ENCODE results near the gene INTS15. TPM values are rescaled to one million over a fixed set of nuclear protein-coding genes. Genes with fewer than 3 reads are reported as not detected.

The INTS15 gene
- total and polyA plus RNA-seq, 9 of the 15 experiments (the other 6 are each of a cell fraction or from before 2014, with no cell fraction given), result 0.52 to 28.9 (median 11.6) TPM

DNA sequence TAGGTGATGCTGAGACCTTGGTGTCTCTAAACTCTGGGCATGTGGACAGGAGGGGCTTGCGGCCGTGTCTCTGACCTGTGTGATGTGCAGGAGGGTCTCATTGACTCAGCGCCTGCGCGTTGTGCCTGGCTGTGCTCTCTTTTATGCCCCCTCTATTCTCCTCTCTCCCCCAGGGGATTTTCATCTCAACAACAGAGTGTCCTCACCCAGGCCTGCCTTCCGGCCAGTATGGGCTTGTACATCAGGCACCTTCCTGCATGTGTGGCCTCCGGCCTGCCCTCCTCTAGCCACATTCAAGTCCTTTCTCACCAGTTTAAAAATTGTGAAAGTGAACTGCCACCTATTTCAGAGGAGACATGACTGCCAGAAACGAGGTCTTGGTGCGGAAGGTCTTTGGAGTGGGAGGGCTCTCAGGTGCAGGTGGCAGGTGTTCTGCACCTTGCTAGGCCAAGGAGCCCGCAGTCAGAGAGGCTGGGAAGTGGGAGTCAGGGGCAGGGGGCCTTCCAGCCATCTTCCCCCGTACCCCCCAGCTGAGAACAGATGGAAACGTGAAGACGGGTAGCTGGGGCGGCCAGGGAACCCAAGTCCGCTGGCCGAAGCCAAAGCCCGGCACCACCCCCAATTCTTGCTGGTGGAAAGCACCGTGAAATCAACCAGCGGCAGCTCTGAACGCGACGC lies 531 bp upstream of the INTS15 start:
- WGBS (ENCODE audit: insufficient coverage, low coverage, missing lambda C conversion rate), result 71% methylated on average over 20 of the region's 22 CpGs
- in situ Hi-C loops (cut with MboI) (no loop called here), intact Hi-C loops (cut with micrococcal nuclease) (no loop called here)
- H3K4me1 ChIP-seq (replicated peaks in 1 of 2; ENCODE audit: control insufficient read depth in 2 of 2, insufficient read depth in 2 of 2, low read length in 2 of 2), result peaks cover 7 to 16% of the 10 kb centered on the region in 2 experiments
- 0 out of 3 replicates have a peak overlapping the region, but pooled peaks have one; percentile 13 for H3K27ac ChIP-seq (ENCODE audit: extremely low read depth, low read depth, low read length)
- peaks cover 5% of the 10 kb centered on the region for H3K9me1 ChIP-seq (ENCODE audit: control insufficient read depth, insufficient read depth, low read length)
- H3K4me2 ChIP-seq (ENCODE audit: insufficient read depth, low read length), result peak overlapping the region; percentile 96
- no TSS peak for BruUV-seq (replicated peaks)
- ChIA-PET POLR2A (interaction anchor here (0.5 to 2.7 kb wide), 8 partner anchors 11 to 212 kb away, joined by 3 to 19 read pairs (median 4); partner anchors contain the start of gene ZDHHC4), CTCF (ENCODE audit: low intra/inter-chr PET ratio) (interaction anchor here (0.7 kb wide), 1 partner anchor 49 kb away, joined by 3 read pairs; no protein-coding TSS in a partner anchor)
- H3K4me3 ChIP-seq, result peak overlapping the region; percentile 98; the same call in 1 of the 2 replicates
- no peaks in the 10 kb centered on the region for H4K20me1 ChIP-seq (replicated peaks; ENCODE audit: control insufficient read depth, insufficient read depth, low read length)
- no peak for DNase-seq (ENCODE audit: extremely low read depth in 1 of 4, low spot score in 3 of 4)
- H3K79me2 ChIP-seq (ENCODE audit: control insufficient read depth, insufficient read depth, low read length), result peaks cover 16% of the 10 kb centered on the region
- no peaks in the 10 kb centered on the region for H3K27me3 ChIP-seq (ENCODE audit: control insufficient read depth in 2 of 2, insufficient read depth in 2 of 2, low read length in 2 of 2)
- FAIRE-seq, result no peak
- peak overlapping the region in 1 of 2 experiments; percentile 70; a peak in 3 of 4 replicates for H3K9ac ChIP-seq (ENCODE audit: insufficient read depth in 1 of 2, low read depth in 2 of 2, low read length in 2 of 2)
- no peak for ATAC-seq
- peaks cover 64% of the 10 kb centered on the region for H3K36me3 ChIP-seq (ENCODE audit: control insufficient read depth, insufficient read depth, low read length)
- H3K9me3 ChIP-seq (replicated peaks; ENCODE audit: control insufficient read depth, insufficient read depth, low read depth, low read length), result no peaks in the 10 kb centered on the region
- peak overlapping the region; percentile 67; the same call in 1 of the 2 replicates for H2AFZ ChIP-seq (ENCODE audit: low read depth, low read length)
- TF ChIP-seq NCOA1 (IDR thresholded peaks at IDR 0.05; ENCODE audit: low read depth) (no peak), SNAPC5 (CRISPR knock-in tag; IDR thresholded peaks at IDR 0.05) (no peak), ZBTB33 (CRISPR knock-in tag; IDR thresholded peaks at IDR 0.05) (no peak), ARID1B (IDR thresholded peaks at IDR 0.05) (no peak), PHF21A (IDR thresholded peaks at IDR 0.05; ENCODE audit: borderline replicate concordance, low read depth) (no peak), NEUROD1 (IDR thresholded peaks at IDR 0.05; ENCODE audit: borderline replicate concordance, low read depth, low read length, partially characterized antibody) (no peak), RHOXF2B (CRISPR knock-in tag; conservative IDR thresholded peaks at IDR 0.05) (no peak), ZNF668 (CRISPR knock-in tag; IDR thresholded peaks at IDR 0.05) (no peak), SIN3B (IDR thresholded peaks at IDR 0.05; ENCODE audit: low read depth) (no peak)
- TF ChIP-seq, protein P1, sequence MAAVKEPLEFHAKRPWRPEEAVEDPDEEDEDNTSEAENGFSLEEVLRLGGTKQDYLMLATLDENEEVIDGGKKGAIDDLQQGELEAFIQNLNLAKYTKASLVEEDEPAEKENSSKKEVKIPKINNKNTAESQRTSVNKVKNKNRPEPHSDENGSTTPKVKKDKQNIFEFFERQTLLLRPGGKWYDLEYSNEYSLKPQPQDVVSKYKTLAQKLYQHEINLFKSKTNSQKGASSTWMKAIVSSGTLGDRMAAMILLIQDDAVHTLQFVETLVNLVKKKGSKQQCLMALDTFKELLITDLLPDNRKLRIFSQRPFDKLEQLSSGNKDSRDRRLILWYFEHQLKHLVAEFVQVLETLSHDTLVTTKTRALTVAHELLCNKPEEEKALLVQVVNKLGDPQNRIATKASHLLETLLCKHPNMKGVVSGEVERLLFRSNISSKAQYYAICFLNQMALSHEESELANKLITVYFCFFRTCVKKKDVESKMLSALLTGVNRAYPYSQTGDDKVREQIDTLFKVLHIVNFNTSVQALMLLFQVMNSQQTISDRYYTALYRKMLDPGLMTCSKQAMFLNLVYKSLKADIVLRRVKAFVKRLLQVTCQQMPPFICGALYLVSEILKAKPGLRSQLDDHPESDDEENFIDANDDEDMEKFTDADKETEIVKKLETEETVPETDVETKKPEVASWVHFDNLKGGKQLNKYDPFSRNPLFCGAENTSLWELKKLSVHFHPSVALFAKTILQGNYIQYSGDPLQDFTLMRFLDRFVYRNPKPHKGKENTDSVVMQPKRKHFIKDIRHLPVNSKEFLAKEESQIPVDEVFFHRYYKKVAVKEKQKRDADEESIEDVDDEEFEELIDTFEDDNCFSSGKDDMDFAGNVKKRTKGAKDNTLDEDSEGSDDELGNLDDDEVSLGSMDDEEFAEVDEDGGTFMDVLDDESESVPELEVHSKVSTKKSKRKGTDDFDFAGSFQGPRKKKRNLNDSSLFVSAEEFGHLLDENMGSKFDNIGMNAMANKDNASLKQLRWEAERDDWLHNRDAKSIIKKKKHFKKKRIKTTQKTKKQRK (IDR thresholded peaks at IDR 0.05; ENCODE audit: borderline replicate concordance, low read depth, low read length), result no peak
- TF ChIP-seq, protein P2, sequence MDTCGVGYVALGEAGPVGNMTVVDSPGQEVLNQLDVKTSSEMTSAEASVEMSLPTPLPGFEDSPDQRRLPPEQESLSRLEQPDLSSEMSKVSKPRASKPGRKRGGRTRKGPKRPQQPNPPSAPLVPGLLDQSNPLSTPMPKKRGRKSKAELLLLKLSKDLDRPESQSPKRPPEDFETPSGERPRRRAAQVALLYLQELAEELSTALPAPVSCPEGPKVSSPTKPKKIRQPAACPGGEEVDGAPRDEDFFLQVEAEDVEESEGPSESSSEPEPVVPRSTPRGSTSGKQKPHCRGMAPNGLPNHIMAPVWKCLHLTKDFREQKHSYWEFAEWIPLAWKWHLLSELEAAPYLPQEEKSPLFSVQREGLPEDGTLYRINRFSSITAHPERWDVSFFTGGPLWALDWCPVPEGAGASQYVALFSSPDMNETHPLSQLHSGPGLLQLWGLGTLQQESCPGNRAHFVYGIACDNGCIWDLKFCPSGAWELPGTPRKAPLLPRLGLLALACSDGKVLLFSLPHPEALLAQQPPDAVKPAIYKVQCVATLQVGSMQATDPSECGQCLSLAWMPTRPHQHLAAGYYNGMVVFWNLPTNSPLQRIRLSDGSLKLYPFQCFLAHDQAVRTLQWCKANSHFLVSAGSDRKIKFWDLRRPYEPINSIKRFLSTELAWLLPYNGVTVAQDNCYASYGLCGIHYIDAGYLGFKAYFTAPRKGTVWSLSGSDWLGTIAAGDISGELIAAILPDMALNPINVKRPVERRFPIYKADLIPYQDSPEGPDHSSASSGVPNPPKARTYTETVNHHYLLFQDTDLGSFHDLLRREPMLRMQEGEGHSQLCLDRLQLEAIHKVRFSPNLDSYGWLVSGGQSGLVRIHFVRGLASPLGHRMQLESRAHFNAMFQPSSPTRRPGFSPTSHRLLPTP (IDR thresholded peaks at IDR 0.05; ENCODE audit: borderline replicate concordance, extremely low read depth, insufficient read length), result no peak

Data from K562 (cell line).